Kidney (tissue), 14 donors: ENCODE measurements around the gene AKAP4. TPM values are rescaled to one million over a fixed set of nuclear protein-coding genes. Genes with fewer than 3 reads are reported as not detected.

Experiments used
- DNase-seq, 5 donors: peaks; one replicate each; pipeline ENCODE4 v3.0.0-alpha.2; 2013 to 2020
- FAIRE-seq: peaks from 2 replicates; lab custom pipeline; 2012; peaks lifted over from hg19 to GRCh38; lab: Jason Lieb, UNC
- H3K27ac ChIP-seq, 2 donors: one replicate each; pipeline ENCODE4 v1.7.0; 2013; ENCODE audit warnings: low read depth in 2 of 2, low read length in 2 of 2, inconsistent platforms in 1 of 2
- H3K27me3 ChIP-seq: one replicate; pipeline ENCODE4 v1.7.1; 2013; ENCODE audit warnings: low read length, inconsistent platforms; ENCODE audit not compliant: control insufficient read depth, insufficient read depth
- H3K36me3 ChIP-seq, 3 donors: one replicate each; pipeline versions ENCODE4 v1.7.0 to v1.7.1; 2013; ENCODE audit warnings: low read length in 3 of 3, control low read depth in 1 of 3, inconsistent platforms in 1 of 3; ENCODE audit not compliant: insufficient read depth in 3 of 3, control insufficient read depth in 2 of 3
- H3K4me1 ChIP-seq, 3 donors: one replicate each; pipeline versions ENCODE4 v1.7.0 to v1.7.1; 2013; ENCODE audit warnings: low read length in 3 of 3, inconsistent platforms in 1 of 3, low read depth in 1 of 3; ENCODE audit not compliant: control insufficient read depth in 2 of 3, insufficient read depth in 2 of 3
- H3K4me3 ChIP-seq, 3 donors: one replicate each; pipeline versions ENCODE4 v1.7.0 to v1.8.1; 2013; ENCODE audit warnings: low read length in 3 of 3, control low read depth in 1 of 3, inconsistent platforms in 1 of 3
- H3K9ac ChIP-seq, 3 donors: one replicate each; pipeline versions ENCODE4 v1.7.0 to v1.7.1; 2013; ENCODE audit warnings: low read length in 3 of 3, control low read depth in 1 of 3, inconsistent platforms in 1 of 3
- H3K9me3 ChIP-seq, 3 donors: one replicate each; pipeline versions ENCODE4 v1.7.0 to v1.7.1; 2013; ENCODE audit warnings: low read length in 3 of 3, control low read depth in 1 of 3, inconsistent platforms in 1 of 3; ENCODE audit not compliant: control insufficient read depth in 2 of 3, insufficient read depth in 1 of 3
- intact Hi-C: fragments of 100-400 bp; cut with DNase I; formaldehyde crosslinking; loops from one replicate; pipeline ENCODE4 v1.11.1; 2022
- polyA plus RNA-seq: library from polyadenylated mRNA; stranded (reverse); fragments of 350-450 nt; fragmentation: Illumina TruSeq; extraction: RNeasy Lipid Tissue Mini Kit (QIAGEN cat#74804); gene quantifications from one replicate; pipeline ENCODE4 v1.2.3, GENCODE V29; 2014; ENCODE audit warnings: low read depth, low replicate concordance; ENCODE audit not compliant: insufficient read depth
- total RNA-seq: library from RNA; stranded (reverse); fragmentation: NEBNext Ultra II Directional; extraction: Animal tissue kit (Norgen Biotek cat#: 25700); gene quantifications from one replicate; pipeline ENCODE4 v1.2.1, GENCODE V29; 2021
- TF ChIP-seq, protein P1 (sequence below): IDR thresholded peaks from 3 replicates; pipeline ENCODE4 v1.5.1; 2012; ENCODE audit warnings: mild to moderate bottlenecking, moderate library complexity, borderline replicate concordance; ENCODE audit not compliant: insufficient read depth; ENCODE audit errors: extremely low read depth
- donor health status: control.
- donor health status: control.
- donor health status: control.
- donor health status: control.
- donor health status: control.
- donor health status: DM: yes; HTN: yes; CAD: no.
- donor health status: Normal renal cell carcinoma (clear cell type).

The AKAP4 gene
- total and polyA plus RNA-seq, 2 donors from 2014 or later = not detected

DNA sequence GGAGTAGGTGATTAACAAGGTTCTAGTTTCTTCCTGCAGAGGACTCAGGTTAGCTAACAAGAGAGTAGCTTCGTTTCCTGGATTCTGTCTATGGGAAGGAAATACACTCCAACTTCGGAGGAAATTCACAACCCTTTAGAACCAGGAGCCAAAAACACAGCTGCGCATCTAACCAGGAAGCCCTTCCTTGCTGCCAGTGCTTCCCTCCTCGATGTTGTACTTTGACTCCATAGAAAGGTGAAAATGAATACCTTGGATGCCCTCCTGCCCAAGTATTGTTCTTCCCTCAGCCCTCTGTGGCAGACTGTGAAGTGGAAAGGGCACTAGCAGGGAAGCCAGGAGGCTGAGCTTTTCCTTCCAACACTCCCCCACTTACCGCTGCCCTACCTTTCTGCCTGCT, 35.1 kb downstream of the AKAP4 start:
- FAIRE-seq = no peak
- H3K9ac ChIP-seq = no peak overlapping the region
- no peak for DNase-seq
- TF ChIP-seq, protein P1, sequence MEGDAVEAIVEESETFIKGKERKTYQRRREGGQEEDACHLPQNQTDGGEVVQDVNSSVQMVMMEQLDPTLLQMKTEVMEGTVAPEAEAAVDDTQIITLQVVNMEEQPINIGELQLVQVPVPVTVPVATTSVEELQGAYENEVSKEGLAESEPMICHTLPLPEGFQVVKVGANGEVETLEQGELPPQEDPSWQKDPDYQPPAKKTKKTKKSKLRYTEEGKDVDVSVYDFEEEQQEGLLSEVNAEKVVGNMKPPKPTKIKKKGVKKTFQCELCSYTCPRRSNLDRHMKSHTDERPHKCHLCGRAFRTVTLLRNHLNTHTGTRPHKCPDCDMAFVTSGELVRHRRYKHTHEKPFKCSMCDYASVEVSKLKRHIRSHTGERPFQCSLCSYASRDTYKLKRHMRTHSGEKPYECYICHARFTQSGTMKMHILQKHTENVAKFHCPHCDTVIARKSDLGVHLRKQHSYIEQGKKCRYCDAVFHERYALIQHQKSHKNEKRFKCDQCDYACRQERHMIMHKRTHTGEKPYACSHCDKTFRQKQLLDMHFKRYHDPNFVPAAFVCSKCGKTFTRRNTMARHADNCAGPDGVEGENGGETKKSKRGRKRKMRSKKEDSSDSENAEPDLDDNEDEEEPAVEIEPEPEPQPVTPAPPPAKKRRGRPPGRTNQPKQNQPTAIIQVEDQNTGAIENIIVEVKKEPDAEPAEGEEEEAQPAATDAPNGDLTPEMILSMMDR = no peak
- H3K27me3 ChIP-seq = no peaks in the 10 kb centered on the region
- no peaks in the 10 kb centered on the region for H3K4me1 ChIP-seq
- H3K9me3 ChIP-seq = no peaks in the 10 kb centered on the region
- intact Hi-C loops = no loop called here
- H3K36me3 ChIP-seq = no peaks in the 10 kb centered on the region
- no peak overlapping the region for H3K27ac ChIP-seq
- H3K4me3 ChIP-seq = no peak overlapping the region

- TF ChIP-seq, protein P1 = no peak
- H3K4me3 ChIP-seq = no peak overlapping the region
- H3K27me3 ChIP-seq = no peaks in the 10 kb centered on the region
- H3K36me3 ChIP-seq = no peaks in the 10 kb centered on the region
- intact Hi-C loops = no loop called here
- FAIRE-seq (peak; percentile 23), DNase-seq (peak in 2 of 5 donors; percentile 12 to 65)
- H3K9ac ChIP-seq = no peak overlapping the region
- H3K9me3 ChIP-seq = no peaks in the 10 kb centered on the region
- H3K4me1 ChIP-seq = no peaks in the 10 kb centered on the region
- no peak overlapping the region for H3K27ac ChIP-seq
Observed at GRCh38 chrX:50161127-50161526, 39.7 kb downstream of the AKAP4 start.

GRCh38 chrX:50158593-50158992, 42.2 kb downstream of the AKAP4 start:
- no peaks in the 10 kb centered on the region for H3K36me3 ChIP-seq
- H3K27ac ChIP-seq = no peak overlapping the region
- DNase-seq (peak in 2 of 5 donors; percentile 33 to 43), FAIRE-seq (no peak)
- H3K4me3 ChIP-seq = no peak overlapping the region
- no peaks in the 10 kb centered on the region for H3K27me3 ChIP-seq
- no peaks in the 10 kb centered on the region for H3K4me1 ChIP-seq
- TF ChIP-seq, protein P1 = no peak
- H3K9me3 ChIP-seq = no peaks in the 10 kb centered on the region
- intact Hi-C loops = no loop called here
- H3K9ac ChIP-seq = no peak overlapping the region

DNA sequence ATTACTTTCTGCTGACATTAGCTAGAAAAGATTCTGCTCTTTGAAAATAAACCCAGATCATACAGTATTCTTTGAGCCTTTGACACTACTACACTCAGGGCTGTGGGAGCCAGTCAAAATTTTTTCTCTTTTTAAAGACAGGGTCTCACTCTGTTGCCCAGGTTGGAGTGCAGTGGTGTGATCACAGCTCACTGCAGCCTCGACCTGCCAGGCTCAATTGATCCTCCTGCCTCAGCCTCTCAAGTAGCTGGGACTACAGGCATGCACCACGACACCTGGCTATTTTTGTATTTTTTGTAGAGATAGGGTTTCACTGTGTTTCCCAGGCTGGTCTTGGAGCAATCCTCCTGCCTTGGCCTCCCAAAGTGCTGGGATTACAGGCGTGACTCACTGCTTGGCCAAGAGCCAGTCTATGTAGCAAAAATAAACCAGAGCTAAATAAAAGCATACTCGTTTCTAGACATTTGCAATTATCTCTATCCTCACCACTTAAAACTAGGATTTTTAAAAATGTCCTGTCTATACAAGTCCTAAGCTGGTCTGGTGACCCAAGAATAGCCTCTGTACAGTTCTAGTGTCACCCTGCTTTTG, 43.2 kb downstream of the AKAP4 start:
- Histone ChIP-seq H3K36me3 (no peaks in the 10 kb centered on the region), H3K4me3 (no peak overlapping the region), H3K27ac (no peak overlapping the region), H3K4me1 (no peaks in the 10 kb centered on the region), H3K9ac (no peak overlapping the region), H3K9me3 (no peaks in the 10 kb centered on the region), H3K27me3 (no peaks in the 10 kb centered on the region)
- intact Hi-C loops = no loop called here
- no peak for DNase-seq
- no peak for FAIRE-seq
- TF ChIP-seq, protein P1 = no peak
